H1 (cell line): ENCODE results near the gene SPOCK1. TPM values are rescaled to one million over a fixed set of nuclear protein-coding genes. Genes with fewer than 3 reads are reported as not detected.

Experiments used
- BACH1 ChIP-seq: IDR thresholded peaks from 2 replicates; pipeline ENCODE4 v1.6.1; 2012; ENCODE audit warnings: low read length, improper control_type of control experiment
- CTCF ChIP-seq, 3 experiments: IDR thresholded peaks; 1 replicate in 2 of 3; 2 replicates in 1 of 3; pipeline versions ENCODE4 v1.5.1 to v1.6.1; 2011; ENCODE audit warnings: low read length in 3 of 3, mild to moderate bottlenecking in 3 of 3, inconsistent platforms in 2 of 3, low read depth in 1 of 3, moderate library complexity in 1 of 3; ENCODE audit not compliant: insufficient read depth in 1 of 3; ENCODE audit errors: control extremely low read depth in 1 of 3
- KDM4A ChIP-seq: IDR thresholded peaks from one replicate; pipeline ENCODE4 v1.7.1; 2012; ENCODE audit warnings: low read depth, mild to moderate bottlenecking, moderate library complexity, low read length, inconsistent platforms; ENCODE audit not compliant: severe bottlenecking
- PHF8 ChIP-seq: fragments of 200-600 bp; sonication (generic); conservative IDR thresholded peaks from 2 replicates; pipeline ENCODE4 v1.7.1; 2012; ENCODE audit warnings: low read depth, mild to moderate bottlenecking, inconsistent platforms, low read length, moderate library complexity
- POLR2AphosphoS5 ChIP-seq: IDR thresholded peaks from 2 replicates; pipeline ENCODE4 v1.6.1; 2011; ENCODE audit warnings: low read depth, low read length
- RXRA ChIP-seq: IDR thresholded peaks from 2 replicates; pipeline ENCODE4 v1.6.1; 2011; ENCODE audit warnings: low read depth, mild to moderate bottlenecking, low read length, moderate library complexity; ENCODE audit not compliant: insufficient read depth
- SIRT6 ChIP-seq: IDR thresholded peaks from one replicate; pipeline ENCODE4 v1.7.1; 2012; ENCODE audit warnings: low read length, inconsistent platforms
- TAF1 ChIP-seq: IDR thresholded peaks from 2 replicates; pipeline ENCODE4 v1.6.1; 2011; ENCODE audit warnings: mild to moderate bottlenecking, low read depth, low read length
- polyA plus RNA-seq, 7 experiments: library from polyadenylated mRNA; depleted of rRNA in 3 of 7; stranded (reverse) in 5 of 7; unstranded in 2 of 7; fragments of >200 nt in 5 of 7; fragments of 200-250 nt in 2 of 7; gene quantifications; 1 replicate in 5 of 7; 2 replicates in 1 of 7; 4 replicates in 1 of 7; pipeline versions ENCODE4 v1.2.1 to v1.2.3, GENCODE V29; 2011 to 2013; ENCODE audit warnings: missing spikeins in 2 of 7, mixed read lengths in 2 of 7
- total RNA-seq: library from RNA; stranded (reverse); fragmentation: NEBNext Ultra II Directional; extraction: Animal tissue kit (Norgen Biotek cat#: 25700); gene quantifications from 2 replicates; pipeline ENCODE4 v1.2.1, GENCODE V29; 2021

SPOCK1 gene
- total and polyA plus RNA-seq, 2 of the 8 experiments (the other 6 are each of a cell fraction or from before 2014, with no cell fraction given) = 6.9 to 18.1 TPM

- no peak for TF ChIP-seq CTCF (IDR thresholded peaks at IDR 0.05; ENCODE audit: control extremely low read depth in 1 of 3, insufficient read depth in 1 of 3, low read depth in 1 of 3, low read length in 3 of 3)
- no peak for TF ChIP-seq BACH1
- no peak for TF ChIP-seq TAF1
- TF ChIP-seq POLR2AphosphoS5 = no peak
- no peak for TF ChIP-seq SIRT6
- TF ChIP-seq KDM4A = no peak
- TF ChIP-seq PHF8 = no peak
- no peak for TF ChIP-seq RXRA
These were observed 384.0 kb downstream of the SPOCK1 start (continued) for GRCh38 chr5:137115152-137115551.
